Endodermal cell (in vitro differentiated cells): Measurements from ENCODE around the gene CELF4. TPM values are rescaled to one million over a fixed set of nuclear protein-coding genes. Genes with fewer than 3 reads are reported as not detected.

ENCODE experiments used
- DNase-seq: peaks from one replicate; pipeline ENCODE4 v3.0.0-alpha.2; 2017
- H3K27ac ChIP-seq: 2 replicates; pipeline ENCODE4 v1.5.1; 2013; ENCODE audit warnings: mild to moderate bottlenecking, low read depth, low read length, moderate library complexity
- H3K27me3 ChIP-seq: 2 replicates; pipeline ENCODE4 v1.6.1; 2013; ENCODE audit warnings: mild to moderate bottlenecking, low read length, moderate library complexity; ENCODE audit not compliant: insufficient read depth, control insufficient read depth, poor library complexity, severe bottlenecking
- H3K36me3 ChIP-seq: 2 replicates; pipeline ENCODE4 v1.7.0; 2013; ENCODE audit warnings: mild to moderate bottlenecking, low read length, moderate library complexity; ENCODE audit not compliant: control insufficient read depth, insufficient read depth
- H3K4me1 ChIP-seq: one replicate; pipeline ENCODE4 v1.7.0; 2013; ENCODE audit warnings: low read length; ENCODE audit not compliant: control insufficient read depth, insufficient read depth
- H3K4me3 ChIP-seq: 2 replicates; pipeline ENCODE4 v1.5.1; 2013; ENCODE audit warnings: mild to moderate bottlenecking, low read length, moderate library complexity
- H3K9ac ChIP-seq: 2 replicates; pipeline ENCODE4 v1.6.1; 2013; ENCODE audit warnings: mild to moderate bottlenecking, low read length, moderate library complexity; ENCODE audit not compliant: poor library complexity, severe bottlenecking; ENCODE audit errors: extremely low read depth
- H3K9me3 ChIP-seq: 2 replicates; pipeline ENCODE4 v1.6.1; 2013; ENCODE audit warnings: mild to moderate bottlenecking, low read length, moderate library complexity; ENCODE audit not compliant: control insufficient read depth
- H3K27ac Mint-ChIP-seq: 2 replicates; pipeline ENCODE4 v1.8.0; 2020; ENCODE audit warnings: mixed read lengths
- H3K27me3 Mint-ChIP-seq: 2 replicates; pipeline ENCODE4 v1.8.0; 2021; ENCODE audit warnings: mild to moderate bottlenecking, mixed read lengths; ENCODE audit not compliant: insufficient read depth
- H3K36me3 Mint-ChIP-seq: 2 replicates; pipeline ENCODE4 v1.8.0; 2020; ENCODE audit warnings: low read depth, mixed read lengths
- H3K4me1 Mint-ChIP-seq: 2 replicates; pipeline ENCODE4 v1.8.0; 2020; ENCODE audit warnings: mixed read lengths
- H3K4me3 Mint-ChIP-seq: 2 replicates; pipeline ENCODE4 v1.8.0; 2020; ENCODE audit warnings: mild to moderate bottlenecking, moderate library complexity, mixed read lengths
- H3K9me3 Mint-ChIP-seq: 2 replicates; pipeline ENCODE4 v1.8.0; 2020; ENCODE audit warnings: mild to moderate bottlenecking, mixed read lengths
- CTCF ChIP-seq: fragments of 200-600 bp; sonication (generic); conservative IDR thresholded peaks from 2 replicates; pipeline ENCODE4 v1.5.0; 2021; ENCODE audit warnings: antibody characterized with exemption, mild to moderate bottlenecking
- WGBS, 2 experiments: methylation state at CpG; one replicate each; pipeline versions ENCODE4 v1.1.5 to v1.1.7; 2013; ENCODE audit warnings: missing lambda C conversion rate in 2 of 2, mixed read lengths in 1 of 2; ENCODE audit not compliant: insufficient coverage in 1 of 2, insufficient read length in 1 of 2; 5-methylcytosine and 5-hydroxymethylcytosine counted together
- total RNA-seq, 2 donors: library from RNA; stranded (reverse); fragmentation: NEBNext Ultra II Directional in 1 of 2; extraction: Animal tissue kit (Norgen Biotek cat#: 25700) in 1 of 2; gene quantifications; 2 replicates in 1 of 2; 3 replicates in 1 of 2; pipeline ENCODE4 v1.2.1, GENCODE V29; 2021

The CELF4 gene
- total RNA-seq, 2 donors from 2014 or later: 5.7 to 6.7 TPM

GRCh38 chr18:37511721-37512298 lies 53.8 kb downstream of the CELF4 start:
- peaks cover 11% of the 10 kb centered on the region for H3K27me3 ChIP-seq
- peaks cover 8% of the 10 kb centered on the region for H3K9me3 ChIP-seq
- no peak overlapping the region for H3K9ac ChIP-seq
- Mint-ChIP-seq H3K27ac (no peak overlapping the region), H3K9me3 (peaks cover 5% of the 10 kb centered on the region), H3K4me3 (no peak overlapping the region), H3K4me1 (no peaks in the 10 kb centered on the region), H3K36me3 (no peaks in the 10 kb centered on the region), H3K27me3 (peaks cover 47% of the 10 kb centered on the region)
- no peaks in the 10 kb centered on the region for H3K4me1 ChIP-seq
- no peaks in the 10 kb centered on the region for H3K36me3 ChIP-seq
- no peak for DNase-seq
- no peak overlapping the region for H3K27ac ChIP-seq
- no peak for TF ChIP-seq CTCF
- H3K4me3 ChIP-seq: no peak overlapping the region
- 83 to 87% methylated on average over 3 to 9 of the region's 9 CpGs for WGBS, 2 experiments

- no peaks in the 10 kb centered on the region for H3K4me1 Mint-ChIP-seq
- Histone ChIP-seq H3K4me1 (no peaks in the 10 kb centered on the region), H3K9me3 (peaks cover 8% of the 10 kb centered on the region), H3K4me3 (no peak overlapping the region), H3K36me3 (no peaks in the 10 kb centered on the region), H3K9ac (no peak overlapping the region), H3K27me3 (peaks cover 11% of the 10 kb centered on the region), H3K27ac (no peak overlapping the region)
- DNase-seq: no peak
- peaks cover 5% of the 10 kb centered on the region for H3K9me3 Mint-ChIP-seq
- 83 to 91% methylated on average over 1 of the region's 1 CpG for WGBS, 2 experiments
- H3K4me3 Mint-ChIP-seq: no peak overlapping the region
- H3K27me3 Mint-ChIP-seq: peaks cover 40% of the 10 kb centered on the region
- H3K27ac Mint-ChIP-seq: no peak overlapping the region
- H3K36me3 Mint-ChIP-seq: no peaks in the 10 kb centered on the region
- no peak for TF ChIP-seq CTCF
Measured at GRCh38 chr18:37509600-37509999, 56.0 kb downstream of the CELF4 start.

GRCh38 chr18:37508207-37508606 lies 57.4 kb downstream of the CELF4 start:
- Histone ChIP-seq H3K27me3 (peaks cover 10% of the 10 kb centered on the region), H3K9ac (no peak overlapping the region), H3K4me1 (no peaks in the 10 kb centered on the region), H3K36me3 (no peaks in the 10 kb centered on the region), H3K27ac (no peak overlapping the region), H3K9me3 (peaks cover 8% of the 10 kb centered on the region), H3K4me3 (no peak overlapping the region)
- H3K27me3 Mint-ChIP-seq: peaks cover 32% of the 10 kb centered on the region
- no peak overlapping the region for H3K27ac Mint-ChIP-seq
- peaks cover 5% of the 10 kb centered on the region for H3K9me3 Mint-ChIP-seq
- H3K4me3 Mint-ChIP-seq: no peak overlapping the region
- no peak for TF ChIP-seq CTCF
- no peak for DNase-seq
- 85 to 100% methylated on average over 1 to 3 of the region's 3 CpGs for WGBS, 2 experiments
- H3K36me3 Mint-ChIP-seq: no peaks in the 10 kb centered on the region
- no peaks in the 10 kb centered on the region for H3K4me1 Mint-ChIP-seq
